Endothelial cell of umbilical vein (primary cell): ENCODE results near the gene HASPIN. TPM values are rescaled to one million over a fixed set of nuclear protein-coding genes. Genes with fewer than 3 reads are reported as not detected.

Experiments
- BruUV-seq: library from RNA; stranded (reverse); fragments of 400-500 nt; replicated peaks from 2 replicates; lab custom pipeline; 2021; lab: Mats Ljungman, UMichigan
- CTCF ChIA-PET: fragments of 300-600, 350-600 bp; sonication (Branson Sonifier 250); formaldehyde crosslinking; loops from one replicate; lab custom pipeline; 2021; ENCODE audit warnings: antibody characterized with exemption, inconsistent platforms; lab: Charles Lee
- POLR2A ChIA-PET: fragments of 300-600, 350-600 bp; sonication (Branson Sonifier 250); formaldehyde crosslinking; loops from one replicate; lab custom pipeline; 2021; ENCODE audit warnings: antibody characterized with exemption, inconsistent platforms; lab: Charles Lee
- DNase-seq: peaks from one replicate; pipeline ENCODE4 v3.0.0-alpha.2; 2011; ENCODE audit warnings: low read depth, low spot score
- FAIRE-seq: peaks from 2 replicates; lab custom pipeline; 2011; peaks lifted over from hg19 to GRCh38; lab: Jason Lieb, UNC
- H2AFZ ChIP-seq: 2 replicates; pipeline ENCODE4 v1.6.0; 2012; ENCODE audit warnings: low read depth, low read length, control low read depth, inconsistent platforms
- H3K27ac ChIP-seq: 2 replicates; pipeline ENCODE4 v1.5.1; 2011; ENCODE audit warnings: low read depth, mild to moderate bottlenecking, control low read depth, low read length, moderate library complexity; ENCODE audit not compliant: insufficient read depth
- H3K27me3 ChIP-seq, 2 experiments: 2 replicates each; pipeline versions ENCODE4 v1.6.0 to v1.6.1; 2011; ENCODE audit warnings: low read length in 2 of 2, mixed read lengths in 1 of 2; ENCODE audit not compliant: control insufficient read depth in 2 of 2, insufficient read depth in 2 of 2
- H3K36me3 ChIP-seq, 2 experiments: 2 replicates in 1 of 2; 3 replicates in 1 of 2; pipeline ENCODE4 v1.5.1; 2011; ENCODE audit warnings: low read length in 2 of 2, mild to moderate bottlenecking in 1 of 2, moderate library complexity in 1 of 2; ENCODE audit not compliant: control insufficient read depth in 2 of 2, insufficient read depth in 2 of 2; ENCODE audit errors: extremely low read depth in 1 of 2
- H3K4me1 ChIP-seq: 3 replicates; pipeline ENCODE4 v1.5.1; 2011; ENCODE audit warnings: mild to moderate bottlenecking, low read length; ENCODE audit not compliant: control insufficient read depth, insufficient read depth; ENCODE audit errors: extremely low read depth
- H3K4me2 ChIP-seq: 2 replicates; pipeline ENCODE4 v1.6.1; 2011; ENCODE audit warnings: low read length, control low read depth, mixed read lengths; ENCODE audit not compliant: insufficient read depth
- H3K4me3 ChIP-seq, 3 experiments: fragments of 200-600 bp in 1 of 3; sonication (generic), shearing (Covaris generic) in 1 of 3; replicated peaks in 1 of 3; 2 replicates each; pipeline ENCODE4 v1.5.1; 2011 to 2016; ENCODE audit warnings: control low read depth in 3 of 3, low read length in 3 of 3, mild to moderate bottlenecking in 2 of 3, inconsistent platforms in 1 of 3, low read depth in 1 of 3, moderate library complexity in 1 of 3; ENCODE audit not compliant: insufficient read depth in 1 of 3
- H3K79me2 ChIP-seq: 2 replicates; pipeline ENCODE4 v1.6.0; 2012; ENCODE audit warnings: low read length, inconsistent platforms; ENCODE audit not compliant: control insufficient read depth, insufficient read depth
- H3K9ac ChIP-seq: replicated peaks from 2 replicates; pipeline ENCODE3; 2011; ENCODE audit warnings: low read length, control low read depth; ENCODE audit not compliant: insufficient read depth; ENCODE audit errors: extremely low read depth
- H3K9me1 ChIP-seq: replicated peaks from 3 replicates; pipeline ENCODE4 v1.6.0; 2011; ENCODE audit warnings: mild to moderate bottlenecking, low read length; ENCODE audit not compliant: control insufficient read depth, insufficient read depth; ENCODE audit errors: extremely low read depth
- H3K9me3 ChIP-seq: replicated peaks from 2 replicates; pipeline ENCODE4 v1.5.1; 2012; ENCODE audit warnings: low read length, inconsistent platforms; ENCODE audit not compliant: control insufficient read depth, insufficient read depth
- H4K20me1 ChIP-seq: replicated peaks from 2 replicates; pipeline ENCODE3; 2011; ENCODE audit warnings: mild to moderate bottlenecking, low read length; ENCODE audit not compliant: control insufficient read depth, insufficient read depth; ENCODE audit errors: extremely low read depth
- EZH2 ChIP-seq: IDR thresholded peaks from 2 replicates; pipeline ENCODE4 v1.6.1; 2012; ENCODE audit warnings: borderline replicate concordance, low read depth, mild to moderate bottlenecking, moderate library complexity, low read length, inconsistent platforms; ENCODE audit not compliant: severe bottlenecking
- FOS ChIP-seq: IDR thresholded peaks from 2 replicates; pipeline ENCODE4 v1.6.1; 2011; ENCODE audit warnings: mild to moderate bottlenecking, low read length, moderate library complexity, borderline replicate concordance; ENCODE audit not compliant: insufficient read depth
- GATA2 ChIP-seq: IDR thresholded peaks from 2 replicates; pipeline ENCODE4 v1.7.0; 2011; ENCODE audit warnings: low read depth, mild to moderate bottlenecking, moderate library complexity, mixed read lengths, low read length; ENCODE audit not compliant: insufficient read length, insufficient read depth
- MYC ChIP-seq: IDR thresholded peaks from one replicate; pipeline ENCODE4 v1.6.1; 2011; ENCODE audit warnings: mild to moderate bottlenecking, low read depth, low read length
- POLR2A ChIP-seq: IDR thresholded peaks from 2 replicates; pipeline ENCODE4 v1.6.1; 2012; ENCODE audit warnings: low read depth, mild to moderate bottlenecking, control low read depth, low read length
- POLR2AphosphoS5 ChIP-seq: IDR thresholded peaks from 2 replicates; pipeline ENCODE4 v1.6.1; 2012; ENCODE audit warnings: low read depth, mild to moderate bottlenecking, control low read depth, low read length, moderate library complexity; ENCODE audit not compliant: insufficient read depth
- dilution Hi-C: fragments of 300-500 bp; cut with MboI; formaldehyde crosslinking; loops from one replicate; pipeline ENCODE4 v1.15.0; 2019; ENCODE audit warnings: low sequenced_read_pairs; ENCODE audit not compliant: extremely low pct_ligation_motif_present
- intact Hi-C: fragments of 100-400 bp; cut with micrococcal nuclease; formaldehyde crosslinking; loops from one replicate; pipeline ENCODE4 v1.10.0; 2022
- polyA plus RNA-seq, 4 experiments: library from polyadenylated mRNA; depleted of rRNA in 3 of 4; stranded (reverse) in 3 of 4; unstranded in 1 of 4; fragments of >200 nt; gene quantifications; 2 replicates each; pipeline versions ENCODE4 v1.2.1 to v1.2.3, GENCODE V29; 2011 to 2012; ENCODE audit warnings: missing spikeins in 1 of 4
- total RNA-seq: library from RNA; stranded (reverse); gene quantifications from 2 replicates; pipeline ENCODE4 v1.2.3, GENCODE V29; 2021
- TF ChIP-seq, protein P1 (sequence below), 2 donors: IDR thresholded peaks; 1 replicate in 1 of 2; 2 replicates in 1 of 2; pipeline ENCODE4 v1.5.1; 2011; ENCODE audit warnings: low read length in 2 of 2, mild to moderate bottlenecking in 2 of 2, moderate library complexity in 2 of 2, control low read depth in 1 of 2, inconsistent platforms in 1 of 2, low read depth in 1 of 2; ENCODE audit not compliant: insufficient read depth in 1 of 2; ENCODE audit errors: extremely low read depth in 1 of 2

Gene HASPIN
- total and polyA plus RNA-seq, 2 donors (not counting 3 experiments of a cell fraction or from before 2014, with no cell fraction given): 2.7 to 13.2 TPM

DNA sequence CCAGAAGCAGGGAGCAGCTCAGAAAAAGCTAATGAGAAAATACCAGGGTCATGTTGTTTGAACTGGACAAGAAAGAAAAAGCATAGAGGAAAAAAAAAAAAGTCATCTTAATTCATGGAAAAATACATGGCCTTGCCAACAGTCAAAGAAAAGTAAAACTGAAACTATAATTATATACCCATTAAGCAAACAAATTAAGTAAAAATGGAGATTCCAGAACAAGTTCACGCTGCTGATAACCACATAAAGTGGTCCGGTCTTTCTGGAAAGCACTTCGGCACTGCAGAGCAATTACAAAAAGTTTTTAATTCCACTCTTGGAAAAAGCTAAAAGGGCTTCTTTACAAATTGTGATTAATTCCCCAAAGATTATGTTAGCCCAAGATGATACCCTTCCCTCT lies 15.3 kb upstream of the HASPIN start:
- no peak for DNase-seq
- Histone ChIP-seq H3K4me1 (peaks cover 9% of the 10 kb centered on the region), H2AFZ (no peak overlapping the region), H3K9ac (no peak overlapping the region), H3K36me3 (peaks cover 0 to 3% of the 10 kb centered on the region in 2 experiments), H3K27me3 (no peaks in the 10 kb centered on the region), H3K79me2 (no peaks in the 10 kb centered on the region), H3K27ac (no peak overlapping the region), H3K4me3 (no peak overlapping the region), H3K9me3 (no peaks in the 10 kb centered on the region), H3K9me1 (no peaks in the 10 kb centered on the region), H3K4me2 (no peak overlapping the region), H4K20me1 (no peaks in the 10 kb centered on the region)
- ChIA-PET POLR2A (no interaction called here), CTCF (interaction anchor here (0.7 to 1.1 kb wide), 2 partner anchors 26 to 114 kb away, joined by 3 to 4 read pairs; no protein-coding TSS in a partner anchor)
- intact Hi-C loops: no loop called here
- no TSS peak for BruUV-seq
- FAIRE-seq: no peak
- TF ChIP-seq, protein P1, sequence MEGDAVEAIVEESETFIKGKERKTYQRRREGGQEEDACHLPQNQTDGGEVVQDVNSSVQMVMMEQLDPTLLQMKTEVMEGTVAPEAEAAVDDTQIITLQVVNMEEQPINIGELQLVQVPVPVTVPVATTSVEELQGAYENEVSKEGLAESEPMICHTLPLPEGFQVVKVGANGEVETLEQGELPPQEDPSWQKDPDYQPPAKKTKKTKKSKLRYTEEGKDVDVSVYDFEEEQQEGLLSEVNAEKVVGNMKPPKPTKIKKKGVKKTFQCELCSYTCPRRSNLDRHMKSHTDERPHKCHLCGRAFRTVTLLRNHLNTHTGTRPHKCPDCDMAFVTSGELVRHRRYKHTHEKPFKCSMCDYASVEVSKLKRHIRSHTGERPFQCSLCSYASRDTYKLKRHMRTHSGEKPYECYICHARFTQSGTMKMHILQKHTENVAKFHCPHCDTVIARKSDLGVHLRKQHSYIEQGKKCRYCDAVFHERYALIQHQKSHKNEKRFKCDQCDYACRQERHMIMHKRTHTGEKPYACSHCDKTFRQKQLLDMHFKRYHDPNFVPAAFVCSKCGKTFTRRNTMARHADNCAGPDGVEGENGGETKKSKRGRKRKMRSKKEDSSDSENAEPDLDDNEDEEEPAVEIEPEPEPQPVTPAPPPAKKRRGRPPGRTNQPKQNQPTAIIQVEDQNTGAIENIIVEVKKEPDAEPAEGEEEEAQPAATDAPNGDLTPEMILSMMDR (IDR thresholded peaks at IDR 0.05; ENCODE audit: extremely low read depth in 1 of 2, insufficient read depth in 1 of 2, low read depth in 1 of 2, low read length in 2 of 2): no peak
- TF ChIP-seq EZH2: no peak
- no peak for TF ChIP-seq POLR2A
- TF ChIP-seq FOS: no peak
- no peak for TF ChIP-seq MYC
- no peak for TF ChIP-seq GATA2
- no peak for TF ChIP-seq POLR2AphosphoS5
- dilution Hi-C loops: no loop called here
